MG63 (cell line): ENCODE measurements around the gene PIBF1. TPM values are rescaled to one million over a fixed set of nuclear protein-coding genes. Genes with fewer than 3 reads are reported as not detected.

Source experiments
- DNase-seq: peaks from one replicate; pipeline ENCODE4 v3.0.0-alpha.2; 2020
- H3K27me3 ChIP-seq: fragments of 250-450 bp; sonication (Bioruptor Pico); 2 replicates; pipeline ENCODE4 v1.5.1; 2020; ENCODE audit warnings: mild to moderate bottlenecking, moderate library complexity
- H3K36me3 ChIP-seq: fragments of 250-450 bp; sonication (Bioruptor Pico); 2 replicates; pipeline ENCODE4 v1.5.1; 2020; ENCODE audit warnings: mild to moderate bottlenecking, moderate library complexity
- H3K4me3 ChIP-seq: fragments of 250-450 bp; sonication (Bioruptor Pico); 2 replicates; pipeline ENCODE4 v1.5.1; 2020; ENCODE audit warnings: mild to moderate bottlenecking, moderate library complexity
- H3K9me3 ChIP-seq: fragments of 250-450 bp; sonication (Bioruptor Pico); 2 replicates; pipeline ENCODE4 v1.5.1; 2020; ENCODE audit warnings: mild to moderate bottlenecking, moderate library complexity
- total RNA-seq: library from RNA; depleted of rRNA; stranded (reverse); fragments of >200 nt; shearing (Covaris generic); gene quantifications from 2 replicates; pipeline ENCODE4 v1.2.3, GENCODE V29; 2014; ENCODE audit warnings: low replicate concordance; rRNA removed

The PIBF1 gene
- total RNA-seq, 1 experiment from 2014 or later = 8.5 TPM

DNA sequence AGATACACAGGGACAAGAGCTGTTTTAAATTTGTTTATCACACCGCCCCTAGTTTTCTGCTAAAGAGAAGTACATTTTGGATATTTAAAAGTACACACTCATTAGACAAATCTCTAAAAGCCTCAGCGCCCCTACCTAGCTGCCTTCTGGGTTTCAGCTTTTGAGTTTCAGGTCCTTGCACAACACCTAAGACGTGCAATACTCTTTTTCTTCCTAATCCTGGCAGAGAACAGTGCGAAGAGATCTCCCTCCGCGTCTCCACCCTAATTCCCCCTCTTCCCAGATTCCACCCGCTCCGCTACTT lies 276.5 kb downstream of the PIBF1 start:
- Histone ChIP-seq H3K9me3 (no peaks in the 10 kb centered on the region), H3K27me3 (no peaks in the 10 kb centered on the region), H3K4me3 (peak overlapping the region; percentile 80), H3K36me3 (peaks cover 16% of the 10 kb centered on the region)
- DNase-seq = no peak

DNA sequence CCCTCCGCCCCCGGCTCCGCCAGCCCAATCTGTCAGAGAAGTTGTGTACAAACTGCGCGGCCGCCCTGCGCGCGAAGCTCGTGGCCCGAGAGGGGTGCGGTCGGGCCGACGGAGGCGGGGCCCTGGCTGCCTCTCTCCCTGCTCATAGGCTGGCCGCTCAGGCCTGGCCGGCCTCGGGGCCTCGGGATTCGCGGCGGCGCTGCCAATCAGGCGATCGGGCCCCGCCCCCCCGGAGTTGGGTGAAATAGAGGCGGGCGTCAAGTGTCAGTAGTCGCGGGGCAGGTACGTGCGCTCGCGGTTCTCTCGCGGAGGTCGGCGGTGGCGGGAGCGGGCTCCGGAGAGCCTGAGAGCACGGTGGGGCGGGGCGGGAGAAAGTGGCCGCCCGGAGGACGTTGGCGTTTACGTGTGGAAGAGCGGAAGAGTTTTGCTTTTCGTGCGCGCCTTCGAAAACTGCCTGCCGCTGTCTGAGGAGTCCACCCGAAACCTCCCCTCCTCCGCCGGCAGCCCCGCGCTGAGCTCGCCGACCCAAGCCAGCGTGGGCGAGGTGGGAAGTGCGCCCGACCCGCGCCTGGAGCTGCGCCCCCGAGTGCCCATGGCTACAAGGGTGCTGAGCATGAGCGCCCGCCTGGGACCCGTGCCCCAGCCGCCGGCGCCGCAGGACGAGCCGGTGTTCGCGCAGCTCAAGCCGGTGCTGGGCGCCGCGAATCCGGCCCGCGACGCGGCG lies 277.0 kb downstream of the PIBF1 start, which contains the start of gene KLF5:
TSS of gene KLF5 (plus strand) at position 270 of the 724 bp plus-strand sequence. CDS start at position 593, 323 bp downstream.
- peak; percentile 98 for DNase-seq
- H3K9me3 ChIP-seq = no peaks in the 10 kb centered on the region
- no peaks in the 10 kb centered on the region for H3K27me3 ChIP-seq
- H3K4me3 ChIP-seq = peak within 1 kb of the TSS; percentile 80
- H3K36me3 ChIP-seq = peaks cover 20% of the 10 kb centered on the region

DNA sequence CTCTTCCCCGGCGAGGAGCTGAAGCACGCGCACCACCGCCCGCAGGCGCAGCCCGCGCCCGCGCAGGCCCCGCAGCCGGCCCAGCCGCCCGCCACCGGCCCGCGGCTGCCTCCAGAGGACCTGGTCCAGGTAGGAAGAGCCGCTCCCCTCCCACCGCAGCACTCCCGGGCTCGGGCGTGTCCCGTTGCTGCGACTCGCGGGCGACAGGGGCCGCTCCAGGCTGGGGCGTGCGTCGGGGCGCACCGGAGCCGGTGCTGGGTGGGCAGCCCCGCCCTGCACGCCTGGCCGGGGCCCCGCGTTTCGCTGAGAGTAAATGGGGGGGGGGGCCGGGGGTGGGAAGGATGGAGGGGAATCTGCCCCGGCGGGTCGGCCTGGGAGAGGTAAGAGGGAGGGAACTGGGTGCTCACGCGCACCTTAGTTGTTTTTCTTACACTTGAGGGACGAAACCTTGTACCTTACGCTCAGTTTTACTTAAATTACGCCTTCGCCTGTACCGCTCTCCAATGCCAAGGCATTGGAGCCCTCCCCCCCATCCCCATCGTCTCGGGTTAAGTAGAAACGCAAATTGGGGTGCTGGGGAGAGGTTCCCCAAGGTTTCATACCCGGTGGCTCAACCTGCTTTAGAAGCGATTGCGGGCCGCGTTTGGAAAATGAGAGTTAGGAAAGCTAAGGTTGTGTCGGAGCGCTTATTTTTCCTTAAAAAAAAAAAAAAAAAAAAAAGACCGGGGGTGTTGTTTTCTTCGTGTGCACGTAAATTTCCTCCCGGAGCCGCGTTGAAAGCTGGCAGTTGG lies 277.7 kb downstream of the PIBF1 start:
- Histone ChIP-seq H3K36me3 (peaks cover 28% of the 10 kb centered on the region), H3K9me3 (no peaks in the 10 kb centered on the region), H3K27me3 (no peaks in the 10 kb centered on the region), H3K4me3 (peak overlapping the region; percentile 80)
- DNase-seq = peak; percentile 48

DNA sequence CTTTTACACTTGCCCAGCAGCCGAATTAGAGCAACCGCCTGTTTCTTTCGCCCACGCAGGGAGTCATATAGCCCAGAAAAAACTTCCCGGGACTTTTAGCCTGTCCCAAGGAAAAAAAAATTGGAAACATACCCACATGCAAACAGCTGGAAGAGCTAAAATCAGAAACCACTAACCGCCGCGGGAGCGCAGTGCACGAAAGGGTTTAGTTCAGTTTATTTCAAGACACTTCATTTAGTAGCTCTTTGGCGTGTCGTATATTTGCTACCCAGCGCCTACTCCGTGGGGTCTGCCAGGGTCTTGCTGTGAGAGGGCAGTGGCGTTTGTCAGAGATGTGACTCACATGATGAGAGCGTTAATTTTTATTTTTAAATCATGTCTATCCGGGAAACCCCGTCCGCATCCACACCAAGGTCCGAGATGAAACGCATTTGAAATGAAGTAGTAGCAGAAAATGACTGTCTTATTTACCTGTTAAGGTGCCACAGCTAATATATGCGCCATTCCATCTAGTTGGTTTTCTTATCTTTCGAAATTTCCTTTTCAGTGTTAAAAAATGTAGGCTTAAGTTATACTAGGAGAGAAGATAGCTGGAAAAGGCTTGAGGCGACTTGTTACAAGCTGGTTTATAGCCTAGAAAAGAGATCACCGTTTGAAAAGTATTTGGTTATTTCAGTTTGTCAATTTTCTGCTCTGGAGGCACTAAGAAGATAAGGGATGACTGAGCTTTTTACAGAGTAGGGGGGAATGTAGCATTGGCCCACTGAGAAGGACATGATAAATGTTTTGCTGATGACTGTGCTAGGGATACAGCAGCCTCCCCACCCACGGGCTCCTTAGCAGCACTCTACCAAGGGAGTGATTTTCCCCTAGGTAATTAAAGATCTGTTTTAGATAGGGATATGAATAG lies 278.6 kb downstream of the PIBF1 start:
- H3K27me3 ChIP-seq = no peaks in the 10 kb centered on the region
- H3K9me3 ChIP-seq = no peaks in the 10 kb centered on the region
- peak; percentile 78 for DNase-seq
- peaks cover 36% of the 10 kb centered on the region for H3K36me3 ChIP-seq
- peak overlapping the region; percentile 80 for H3K4me3 ChIP-seq

DNA sequence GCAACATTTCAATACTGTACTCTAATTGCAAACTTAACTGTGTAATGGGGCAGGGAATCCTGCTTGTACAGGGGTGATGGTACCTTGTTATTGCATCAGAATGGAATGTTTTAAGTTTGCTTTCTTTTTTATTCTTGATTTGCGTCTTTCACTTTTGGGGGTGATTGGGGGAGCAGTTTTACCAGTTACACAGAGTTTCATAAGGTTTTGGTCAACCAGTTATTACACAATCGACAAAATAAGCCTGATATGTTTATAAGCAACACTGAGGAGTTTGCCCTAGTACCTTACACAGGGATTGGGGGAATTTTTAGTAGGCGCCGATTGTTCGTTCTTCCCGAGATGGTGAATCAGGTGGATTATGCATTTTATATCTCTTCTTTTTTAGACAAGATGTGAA lies 279.5 kb downstream of the PIBF1 start:
- H3K36me3 ChIP-seq = peaks cover 38% of the 10 kb centered on the region
- peak overlapping the region; percentile 80 for H3K4me3 ChIP-seq

DNA sequence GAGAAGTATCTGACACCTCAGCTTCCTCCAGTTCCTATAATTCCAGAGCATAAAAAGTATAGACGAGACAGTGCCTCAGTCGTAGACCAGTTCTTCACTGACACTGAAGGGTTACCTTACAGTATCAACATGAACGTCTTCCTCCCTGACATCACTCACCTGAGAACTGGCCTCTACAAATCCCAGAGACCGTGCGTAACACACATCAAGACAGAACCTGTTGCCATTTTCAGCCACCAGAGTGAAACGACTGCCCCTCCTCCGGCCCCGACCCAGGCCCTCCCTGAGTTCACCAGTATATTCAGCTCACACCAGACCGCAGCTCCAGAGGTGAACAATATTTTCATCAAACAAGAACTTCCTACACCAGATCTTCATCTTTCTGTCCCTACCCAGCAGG lies 279.9 kb downstream of the PIBF1 start:
- Histone ChIP-seq H3K4me3 (no peak overlapping the region), H3K9me3 (no peaks in the 10 kb centered on the region), H3K36me3 (peaks cover 42% of the 10 kb centered on the region), H3K27me3 (no peaks in the 10 kb centered on the region)
- DNase-seq = no peak

More for the DNA sequence above, 279.5 kb downstream of the PIBF1 start:
- Histone ChIP-seq H3K27me3 (no peaks in the 10 kb centered on the region), H3K9me3 (no peaks in the 10 kb centered on the region)
- DNase-seq = no peak

DNA sequence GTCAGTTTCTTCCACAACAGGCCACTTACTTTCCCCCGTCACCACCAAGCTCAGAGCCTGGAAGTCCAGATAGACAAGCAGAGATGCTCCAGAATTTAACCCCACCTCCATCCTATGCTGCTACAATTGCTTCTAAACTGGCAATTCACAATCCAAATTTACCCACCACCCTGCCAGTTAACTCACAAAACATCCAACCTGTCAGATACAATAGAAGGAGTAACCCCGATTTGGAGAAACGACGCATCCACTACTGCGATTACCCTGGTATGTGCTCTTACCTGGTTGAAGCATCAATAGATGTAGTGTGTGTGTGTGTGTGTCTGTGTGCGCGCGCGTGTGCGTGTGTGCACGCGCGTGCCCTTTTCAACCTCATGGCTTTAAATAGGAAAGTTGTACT lies 280.5 kb downstream of the PIBF1 start:
- Histone ChIP-seq H3K9me3 (no peaks in the 10 kb centered on the region), H3K27me3 (no peaks in the 10 kb centered on the region), H3K4me3 (no peak overlapping the region), H3K36me3 (peaks cover 48% of the 10 kb centered on the region)
- DNase-seq = no peak

DNA sequence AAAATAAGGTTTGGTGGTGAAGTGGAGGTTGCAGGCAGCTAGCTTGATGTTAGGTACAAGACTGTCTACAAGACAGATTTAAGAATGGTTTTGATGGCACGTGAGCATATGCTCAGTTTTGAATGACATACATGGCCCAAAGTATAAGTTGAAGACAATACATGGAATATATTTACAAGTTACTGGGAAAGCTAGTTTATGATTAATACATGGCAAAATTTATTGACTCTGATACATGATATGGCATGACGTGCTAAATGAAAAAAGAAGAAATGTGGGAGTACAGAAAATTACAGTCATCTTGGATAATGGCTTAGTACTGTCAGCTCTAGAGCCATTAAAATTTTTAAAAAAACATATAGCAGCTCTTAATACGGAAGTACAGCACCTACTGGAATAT lies 281.2 kb downstream of the PIBF1 start:
- Histone ChIP-seq H3K27me3 (no peaks in the 10 kb centered on the region), H3K36me3 (peaks cover 53% of the 10 kb centered on the region), H3K9me3 (no peaks in the 10 kb centered on the region), H3K4me3 (no peak overlapping the region)
- no peak for DNase-seq

DNA sequence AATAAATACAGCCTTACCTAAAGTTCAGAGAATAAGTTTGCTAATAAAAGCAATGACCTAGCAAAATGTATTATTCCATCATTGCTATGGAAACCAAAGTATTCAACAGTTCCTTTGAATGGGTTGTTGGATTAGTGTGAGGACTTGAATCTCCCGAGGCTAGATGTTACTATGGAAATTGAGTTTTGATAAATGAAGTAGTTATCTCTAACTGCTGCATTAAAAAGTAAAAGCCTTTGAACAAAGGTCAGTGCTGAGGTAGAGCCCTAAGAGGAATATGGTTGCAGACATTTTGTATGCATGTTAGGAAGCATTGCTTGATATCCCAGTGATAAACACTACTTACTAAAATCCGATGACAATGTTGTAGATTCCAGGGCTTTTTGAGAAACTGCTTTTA lies 283.1 kb downstream of the PIBF1 start:
- no peaks in the 10 kb centered on the region for H3K27me3 ChIP-seq
- H3K4me3 ChIP-seq = no peak overlapping the region
- H3K36me3 ChIP-seq = peaks cover 53% of the 10 kb centered on the region
- no peaks in the 10 kb centered on the region for H3K9me3 ChIP-seq
- no peak for DNase-seq

DNA sequence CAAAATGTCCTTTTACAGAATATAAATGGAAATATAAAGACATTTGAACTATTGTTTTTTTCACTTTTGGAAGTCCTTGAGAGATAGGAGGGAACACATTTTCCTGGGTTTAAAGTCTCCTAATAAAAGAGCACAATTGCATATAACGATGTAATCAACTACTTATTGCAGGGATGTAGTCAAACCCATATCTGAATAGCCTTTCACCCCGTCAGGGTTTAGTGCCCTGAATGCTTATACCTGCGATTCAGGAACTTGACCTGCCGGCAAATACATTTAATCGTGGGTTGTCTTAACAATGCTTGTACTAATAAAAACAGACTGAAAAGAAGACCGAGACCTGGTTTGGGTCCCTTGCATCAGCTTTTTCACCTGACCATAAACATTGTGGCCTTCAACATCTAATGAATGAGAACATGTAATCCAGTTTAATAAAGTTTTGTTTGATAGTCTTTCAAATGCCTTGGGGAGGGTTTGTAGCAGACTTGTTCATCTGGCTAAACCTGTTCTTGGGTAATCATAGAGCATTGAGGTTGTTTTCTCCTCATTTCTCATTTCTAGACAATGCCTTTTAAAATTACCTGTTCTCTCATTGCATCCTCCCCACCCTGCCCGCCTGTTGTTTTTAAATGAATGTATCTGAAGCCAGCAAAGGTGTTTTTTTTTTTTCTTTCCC lies 283.9 kb downstream of the PIBF1 start:
- no peaks in the 10 kb centered on the region for H3K9me3 ChIP-seq
- no peak for DNase-seq
- H3K36me3 ChIP-seq = peaks cover 53% of the 10 kb centered on the region
- H3K27me3 ChIP-seq = no peaks in the 10 kb centered on the region
- no peak overlapping the region for H3K4me3 ChIP-seq

Other genes with a start within 250 kb of the PIBF1 start
- 36.4 and 63.3 TPM in 2 replicates for gene MZT1, start 54.5 kb upstream of the PIBF1 start, total RNA-seq
- gene BORA, start 54.2 kb upstream of the PIBF1 start, total RNA-seq = 14.8 and 42.6 TPM in 2 replicates
- gene DIS3, start 233 bp upstream of the PIBF1 start, total RNA-seq = 29.7 and 42.5 TPM in 2 replicates